GM23338 (cell line): Measurements from ENCODE around the gene DNAJC5G. TPM values are rescaled to one million over a fixed set of nuclear protein-coding genes. Genes with fewer than 3 reads are reported as not detected.

Experiments
- ATAC-seq: fragments of 200-7000 bp; cut with Tn5 transposase; 3 replicates; pipeline ENCODE4 v1.9.1; 2020
- DNase-seq: peaks from one replicate; pipeline ENCODE4 v3.0.0-alpha.2; 2015; ENCODE audit warnings: low spot score
- H2AFZ ChIP-seq: fragments of 200-600 bp; sonication (generic); 2 replicates; pipeline ENCODE4 v1.8.0; 2016; ENCODE audit warnings: antibody characterized with exemption, mild to moderate bottlenecking, moderate library complexity
- H3F3A ChIP-seq: fragments of 200-600 bp; sonication (generic); replicated peaks from 2 replicates; pipeline ENCODE4 v1.8.0; 2017; ENCODE audit warnings: antibody characterized with exemption, mixed run types, low read depth
- H3K27ac ChIP-seq: fragments of 200-600 bp; sonication (generic); 2 replicates; pipeline ENCODE4 v1.6.1; 2016; ENCODE audit warnings: low read depth
- H3K27me3 ChIP-seq: fragments of 200-600 bp; sonication (generic); 2 replicates; pipeline ENCODE4 v1.8.0; 2016; ENCODE audit warnings: mild to moderate bottlenecking, mixed run types, moderate library complexity; ENCODE audit not compliant: insufficient read depth
- H3K36me3 ChIP-seq: fragments of 200-600 bp; sonication (generic); 2 replicates; pipeline ENCODE4 v1.8.0; 2016; ENCODE audit warnings: mild to moderate bottlenecking; ENCODE audit not compliant: insufficient read depth
- H3K4me1 ChIP-seq: fragments of 200-600 bp; sonication (generic); 2 replicates; pipeline ENCODE4 v1.8.0; 2016; ENCODE audit warnings: mild to moderate bottlenecking, moderate library complexity; ENCODE audit not compliant: insufficient read depth
- H3K4me2 ChIP-seq: fragments of 200-600 bp; sonication (generic); 2 replicates; pipeline ENCODE4 v1.7.1; 2017; ENCODE audit warnings: mixed run types
- H3K4me3 ChIP-seq: fragments of 200-600 bp; sonication (generic); 2 replicates; pipeline ENCODE4 v1.6.1; 2016; ENCODE audit warnings: mixed run types
- H3K79me2 ChIP-seq: fragments of 200-600 bp; sonication (generic); replicated peaks from 2 replicates; pipeline ENCODE4 v1.8.0; 2017; ENCODE audit warnings: mild to moderate bottlenecking; ENCODE audit not compliant: insufficient read depth
- H3K9me2 ChIP-seq: fragments of 200-600 bp; sonication (generic); 2 replicates; pipeline ENCODE4 v1.8.0; 2017; ENCODE audit not compliant: insufficient read depth
- H4K20me1 ChIP-seq: fragments of 200-600 bp; sonication (generic); replicated peaks from 2 replicates; pipeline ENCODE4 v1.8.0; 2017; ENCODE audit warnings: mild to moderate bottlenecking; ENCODE audit not compliant: insufficient read depth
- H3K27ac Mint-ChIP-seq: 2 replicates; pipeline ENCODE4 v1.8.0; 2020; ENCODE audit warnings: inconsistent platforms, mild to moderate bottlenecking, moderate library complexity, mixed read lengths
- H3K27me3 Mint-ChIP-seq: 3 replicates; pipeline ENCODE4 v1.8.0; 2022; ENCODE audit warnings: low read depth, mild to moderate bottlenecking, moderate library complexity, mixed read lengths, inconsistent platforms; ENCODE audit not compliant: insufficient read depth, poor library complexity
- H3K36me3 Mint-ChIP-seq: 3 replicates; pipeline ENCODE4 v1.8.0; 2021; ENCODE audit warnings: low read depth, mild to moderate bottlenecking, inconsistent platforms, moderate library complexity, mixed read lengths
- H3K4me1 Mint-ChIP-seq: 3 replicates; pipeline ENCODE4 v1.8.0; 2020; ENCODE audit warnings: mild to moderate bottlenecking, inconsistent platforms, mixed read lengths
- H3K4me3 Mint-ChIP-seq: 3 replicates; pipeline ENCODE4 v1.8.0; 2021; ENCODE audit warnings: moderate library complexity, mild to moderate bottlenecking, inconsistent platforms, mixed read lengths
- H3K9me3 Mint-ChIP-seq: 3 replicates; pipeline ENCODE4 v1.8.0; 2020; ENCODE audit warnings: moderate library complexity, mild to moderate bottlenecking, inconsistent platforms, mixed read lengths
- CREB1 ChIP-seq: fragments of 250-450 bp; sonication (Bioruptor Pico); IDR thresholded peaks from 2 replicates; pipeline ENCODE4 v1.5.0; 2020; ENCODE audit warnings: low read depth, mild to moderate bottlenecking, moderate library complexity
- CTCF ChIP-seq, 2 experiments: fragments of 200-600 bp in 1 of 2; sonication (generic) in 1 of 2; conservative IDR thresholded peaks; 2 replicates each; pipeline versions ENCODE4 v1.5.1 to v1.6.1; 2016 to 2017; ENCODE audit warnings: antibody characterized with exemption in 2 of 2, low read depth in 2 of 2, mild to moderate bottlenecking in 2 of 2, moderate library complexity in 1 of 2
- ETS1 ChIP-seq: IDR thresholded peaks from 2 replicates; pipeline ENCODE4 v1.6.1; 2016; ENCODE audit warnings: antibody characterized with exemption
- EZH2 ChIP-seq: fragments of 200-600 bp; sonication (generic); IDR thresholded peaks from one replicate; pipeline ENCODE4 v1.8.0; 2017; ENCODE audit warnings: antibody characterized with exemption, mild to moderate bottlenecking, low read depth; ENCODE audit not compliant: unreplicated experiment
- EZH2phosphoT487 ChIP-seq: fragments of 200-600 bp; sonication (generic); IDR thresholded peaks from one replicate; pipeline ENCODE4 v1.8.1; 2018; ENCODE audit warnings: antibody characterized with exemption; ENCODE audit not compliant: unreplicated experiment
- JUNB ChIP-seq: IDR thresholded peaks from one replicate; pipeline ENCODE4 v1.6.1; 2016; ENCODE audit warnings: antibody characterized with exemption; ENCODE audit not compliant: unreplicated experiment
- NANOG ChIP-seq: IDR thresholded peaks from 2 replicates; pipeline ENCODE4 v1.6.1; 2016; ENCODE audit warnings: antibody characterized with exemption, borderline replicate concordance
- POLR2AphosphoS5 ChIP-seq: IDR thresholded peaks from 2 replicates; pipeline ENCODE4 v1.6.1; 2016; ENCODE audit warnings: antibody characterized with exemption, low read depth
- REST ChIP-seq: IDR thresholded peaks from one replicate; pipeline ENCODE4 v1.6.1; 2018; ENCODE audit warnings: antibody characterized with exemption; ENCODE audit not compliant: unreplicated experiment
- STAT1 ChIP-seq: IDR thresholded peaks from one replicate; pipeline ENCODE4 v1.6.1; 2016; ENCODE audit warnings: antibody characterized with exemption; ENCODE audit not compliant: unreplicated experiment
- ZNF114 ChIP-seq: fragments of 250-450 bp; sonication (Bioruptor Pico); IDR thresholded peaks from 2 replicates; pipeline ENCODE4 v1.5.0; 2020; ENCODE audit warnings: mild to moderate bottlenecking, moderate library complexity
- ZNF331 ChIP-seq: fragments of 250-450 bp; sonication (Bioruptor Pico); IDR thresholded peaks from 2 replicates; pipeline ENCODE4 v1.5.0; 2020; ENCODE audit warnings: low read depth, mild to moderate bottlenecking, moderate library complexity
- ZNF462 ChIP-seq: fragments of 250-450 bp; sonication (Bioruptor Pico); IDR thresholded peaks from 2 replicates; pipeline ENCODE4 v1.5.0; 2020; ENCODE audit warnings: mild to moderate bottlenecking, moderate library complexity
- polyA plus RNA-seq: library from polyadenylated mRNA; unstranded; fragments of >200 nt; fragmentation: Nextera tagmentation; extraction: Ambion mirVana; gene quantifications from 2 replicates; pipeline ENCODE4 v1.2.1, GENCODE V29; 2016
- total RNA-seq: library from RNA; depleted of rRNA; stranded (reverse); fragments of >200 nt; shearing (Covaris generic); gene quantifications from 2 replicates; pipeline ENCODE4 v1.2.3, GENCODE V29; 2014

DNAJC5G gene
- total and polyA plus RNA-seq, 2 experiments from 2014 or later, result 0.59 TPM; not detected in 1

- H3K4me2 ChIP-seq, result no peak overlapping the region
- peaks cover 62% of the 10 kb centered on the region for H3K36me3 Mint-ChIP-seq
- DNase-seq (no peak), ATAC-seq (no peak)
- no peak overlapping the region for H3K27ac Mint-ChIP-seq
- H3K27me3 Mint-ChIP-seq, result peaks cover 20% of the 10 kb centered on the region
- H3K79me2 ChIP-seq, result no peaks in the 10 kb centered on the region
- no peaks in the 10 kb centered on the region for H3K4me1 ChIP-seq
- no peaks in the 10 kb centered on the region for H3K9me2 ChIP-seq
- H3F3A ChIP-seq, result peaks cover 8% of the 10 kb centered on the region; the same call in 1 of the 2 replicates
- H2AFZ ChIP-seq, result no peak overlapping the region
- H4K20me1 ChIP-seq, result no peaks in the 10 kb centered on the region; the same call in none of the 2 replicates
- H3K27ac ChIP-seq, result no peak overlapping the region
- no peaks in the 10 kb centered on the region for H3K27me3 ChIP-seq
- H3K4me1 Mint-ChIP-seq, result no peaks in the 10 kb centered on the region
- no peak overlapping the region for H3K4me3 ChIP-seq
- no peaks in the 10 kb centered on the region; the same call in 2 of the 3 replicates for H3K9me3 Mint-ChIP-seq
- peaks cover 27% of the 10 kb centered on the region for H3K36me3 ChIP-seq
- H3K4me3 Mint-ChIP-seq, result no peak overlapping the region
- no peak for TF ChIP-seq CREB1
- TF ChIP-seq CTCF (conservative IDR thresholded peaks at IDR 0.05; ENCODE audit: low read depth in 2 of 2), result no peak
- TF ChIP-seq STAT1, result no peak
- no peak for TF ChIP-seq ZNF114 (CRISPR knock-in tag)
- no peak for TF ChIP-seq EZH2
- no peak for TF ChIP-seq POLR2AphosphoS5
- TF ChIP-seq ZNF462 (CRISPR knock-in tag), result no peak
- no peak for TF ChIP-seq JUNB
- no peak for TF ChIP-seq REST
- TF ChIP-seq ETS1, result no peak
- no peak for TF ChIP-seq ZNF331 (CRISPR knock-in tag)
- no peak for TF ChIP-seq EZH2phosphoT487
- TF ChIP-seq NANOG, result no peak
Observed at GRCh38 chr2:27243391-27244130, 31.7 kb upstream of the DNAJC5G start.
